Kidney epithelial cell (primary cell): ENCODE results near the gene PPP6R3. TPM values are rescaled to one million over a fixed set of nuclear protein-coding genes. Genes with fewer than 3 reads are reported as not detected.
"Not testable (repeated sequence)": the region's sequence is repeated elsewhere in the genome, so short reads cannot be mapped to it uniquely, and the experiment has no call there.

Experiments
- DNase-seq: peaks from one replicate; pipeline ENCODE4 v3.0.0-alpha.2; 2010; ENCODE audit warnings: low read depth
- H3K27me3 ChIP-seq: 2 replicates; pipeline ENCODE4 v1.6.0; 2011; ENCODE audit warnings: low read length; ENCODE audit not compliant: control insufficient read depth, insufficient read depth
- H3K36me3 ChIP-seq: 2 replicates; pipeline ENCODE4 v1.5.1; 2011; ENCODE audit warnings: low read length; ENCODE audit not compliant: control insufficient read depth, insufficient read depth
- H3K4me3 ChIP-seq: 2 replicates; pipeline ENCODE4 v1.5.1; 2011; ENCODE audit warnings: low read depth, mild to moderate bottlenecking, control low read depth, low read length
- CTCF ChIP-seq: IDR thresholded peaks from 2 replicates; pipeline ENCODE4 v1.5.1; 2011; ENCODE audit warnings: mild to moderate bottlenecking, moderate library complexity, low read length, control low read depth, inconsistent platforms; ENCODE audit not compliant: insufficient read depth, poor library complexity, severe bottlenecking
- total RNA-seq: library from RNA; depleted of rRNA; stranded (reverse); fragments of >200 nt; gene quantifications from 2 replicates; pipeline ENCODE4 v1.2.3, GENCODE V29; 2015

Gene PPP6R3
- total RNA-seq, 1 donor from 2014 or later = 71.7 TPM

GRCh38 chr11:68615657-68616056 lies 155.1 kb downstream of the PPP6R3 start:
- no peak for DNase-seq
- TF ChIP-seq CTCF = no peak
- Histone ChIP-seq H3K4me3 (no peak overlapping the region), H3K36me3 (no peaks in the 10 kb centered on the region), H3K27me3 (peaks cover 2% of the 10 kb centered on the region)

GRCh38 chr11:68617925-68618809 lies 157.6 kb downstream of the PPP6R3 start:
- Histone ChIP-seq H3K4me3 (no peak overlapping the region), H3K27me3 (peaks cover 2% of the 10 kb centered on the region), H3K36me3 (no peaks in the 10 kb centered on the region)
- no peak for DNase-seq
- TF ChIP-seq CTCF = no peak

GRCh38 chr11:68621826-68622225 lies 161.3 kb downstream of the PPP6R3 start:
- TF ChIP-seq CTCF = no peak
- peaks cover 2% of the 10 kb centered on the region for H3K27me3 ChIP-seq
- DNase-seq = no peak

GRCh38 chr11:68623706-68624105 lies 163.2 kb downstream of the PPP6R3 start:
- not testable (repeated sequence) for DNase-seq

More at GRCh38 chr11:68621826-68622225, 161.3 kb downstream of the PPP6R3 start:
- Histone ChIP-seq H3K36me3 (no peaks in the 10 kb centered on the region), H3K4me3 (no peak overlapping the region)

GRCh38 chr11:68625069-68625468 lies 164.5 kb downstream of the PPP6R3 start:
- H3K4me3 ChIP-seq, H3K27me3 ChIP-seq, H3K36me3 ChIP-seq, DNase-seq: not testable (repeated sequence)

More at GRCh38 chr11:68623706-68624105, 163.2 kb downstream of the PPP6R3 start:
- not testable (repeated sequence) for H3K4me3 ChIP-seq, H3K27me3 ChIP-seq, H3K36me3 ChIP-seq

- DNase-seq, H3K27me3 ChIP-seq, H3K36me3 ChIP-seq, H3K4me3 ChIP-seq: not testable (repeated sequence)
Observed at GRCh38 chr11:68626236-68626635, 165.7 kb downstream of the PPP6R3 start.

GRCh38 chr11:68628837-68629236 lies 168.3 kb downstream of the PPP6R3 start:
- not testable (repeated sequence) for H3K4me3 ChIP-seq, H3K36me3 ChIP-seq, DNase-seq, H3K27me3 ChIP-seq

GRCh38 chr11:68632375-68632774 lies 171.8 kb downstream of the PPP6R3 start:
- H3K27me3 ChIP-seq, H3K36me3 ChIP-seq: not testable (repeated sequence)

More at GRCh38 chr11:68632375-68632774, 171.8 kb downstream of the PPP6R3 start:
- DNase-seq, H3K4me3 ChIP-seq: not testable (repeated sequence)
